Body of pancreas (tissue), 4 donors: Measurements from ENCODE around the gene ADAMTS16.

Experiments used
- POLR2A ChIP-seq, 3 donors: fragments of 450-650 bp; IDR thresholded peaks; one replicate each; pipeline ENCODE4 v1.6.1; 2016; ENCODE audit warnings: antibody characterized with exemption in 3 of 3, mild to moderate bottlenecking in 2 of 3
- TF ChIP-seq, protein P1 (sequence below), 7 experiments: fragments of 450-650 bp in 4 of 7; fragments of 200-600 bp in 3 of 7; sonication (generic) in 3 of 7; IDR thresholded peaks; one replicate each; pipeline ENCODE4 v1.5.1; 2016 to 2019; ENCODE audit warnings: antibody characterized with exemption in 7 of 7

DNA sequence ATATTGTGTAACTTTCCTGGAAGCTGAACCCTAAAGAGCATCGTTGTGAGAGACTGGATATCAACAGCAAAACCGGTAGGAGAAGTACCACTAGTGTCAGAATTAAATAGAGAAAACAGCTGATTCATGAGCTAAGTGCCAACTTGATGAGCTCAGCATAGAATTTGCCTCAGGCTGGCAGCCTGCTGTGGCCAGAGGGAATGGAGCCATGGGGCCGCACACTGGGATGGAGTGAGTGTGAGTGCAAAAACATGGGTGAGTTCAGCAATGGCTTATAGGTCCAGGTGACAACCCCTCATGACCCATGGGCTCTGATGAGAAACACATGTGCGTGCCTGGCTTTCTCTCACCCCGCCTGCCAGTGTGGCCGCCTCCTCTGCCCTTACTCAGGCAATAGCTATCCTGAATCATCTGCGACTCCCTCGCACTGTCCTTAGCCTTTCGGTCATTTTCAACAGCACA is 25.4 kb downstream of the ADAMTS16 start:
- no peak for TF ChIP-seq POLR2A (IDR thresholded peaks at IDR 0.05)
- TF ChIP-seq, protein P1, sequence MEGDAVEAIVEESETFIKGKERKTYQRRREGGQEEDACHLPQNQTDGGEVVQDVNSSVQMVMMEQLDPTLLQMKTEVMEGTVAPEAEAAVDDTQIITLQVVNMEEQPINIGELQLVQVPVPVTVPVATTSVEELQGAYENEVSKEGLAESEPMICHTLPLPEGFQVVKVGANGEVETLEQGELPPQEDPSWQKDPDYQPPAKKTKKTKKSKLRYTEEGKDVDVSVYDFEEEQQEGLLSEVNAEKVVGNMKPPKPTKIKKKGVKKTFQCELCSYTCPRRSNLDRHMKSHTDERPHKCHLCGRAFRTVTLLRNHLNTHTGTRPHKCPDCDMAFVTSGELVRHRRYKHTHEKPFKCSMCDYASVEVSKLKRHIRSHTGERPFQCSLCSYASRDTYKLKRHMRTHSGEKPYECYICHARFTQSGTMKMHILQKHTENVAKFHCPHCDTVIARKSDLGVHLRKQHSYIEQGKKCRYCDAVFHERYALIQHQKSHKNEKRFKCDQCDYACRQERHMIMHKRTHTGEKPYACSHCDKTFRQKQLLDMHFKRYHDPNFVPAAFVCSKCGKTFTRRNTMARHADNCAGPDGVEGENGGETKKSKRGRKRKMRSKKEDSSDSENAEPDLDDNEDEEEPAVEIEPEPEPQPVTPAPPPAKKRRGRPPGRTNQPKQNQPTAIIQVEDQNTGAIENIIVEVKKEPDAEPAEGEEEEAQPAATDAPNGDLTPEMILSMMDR (IDR thresholded peaks at IDR 0.05): no peak
